Measurements from ENCODE around the gene EEF2KMT. TPM values are rescaled to one million over a fixed set of nuclear protein-coding genes. Genes with fewer than 3 reads are reported as not detected.
"Not testable (repeated sequence)": the region's sequence is repeated elsewhere in the genome, so short reads cannot be mapped to it uniquely, and the experiment has no call there.

Gene EEF2KMT
- total RNA-seq, 1 donor from 2014 or later, result 10.7 TPM

DNA sequence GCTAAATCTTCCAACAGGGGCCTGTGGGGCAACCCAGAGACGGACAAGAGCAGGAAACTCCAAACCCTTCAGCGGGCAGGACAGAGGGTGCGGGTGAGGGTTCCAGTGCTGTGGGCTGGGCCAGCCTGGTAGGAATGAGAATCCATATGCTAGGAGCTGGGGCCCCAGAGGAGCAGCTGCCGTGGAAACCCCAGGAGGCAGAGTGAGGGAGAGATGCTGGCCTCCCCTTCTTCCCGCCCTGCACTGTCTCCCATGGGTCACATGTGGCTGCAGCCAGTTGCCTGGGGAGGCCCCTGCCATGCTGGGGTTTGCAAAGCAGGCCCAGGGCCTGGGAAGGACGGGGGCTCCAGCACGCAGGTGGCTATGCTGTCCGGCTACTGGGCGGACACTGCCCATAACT lies 4.5 kb downstream of the EEF2KMT start:
- H3K27ac Mint-ChIP-seq (ENCODE audit: unreplicated experiment); H3K9me3 Mint-ChIP-seq (ENCODE audit: low read depth); H3K4me3 Mint-ChIP-seq (ENCODE audit: unreplicated experiment); DNase-seq (ENCODE audit: low spot score); H3K36me3 Mint-ChIP-seq (ENCODE audit: low read depth); H3K27me3 Mint-ChIP-seq (ENCODE audit: low read depth): not testable (repeated sequence)
- H3K4me1 Mint-ChIP-seq (ENCODE audit: low read depth), result peaks cover 17% of the 10 kb centered on the region

DNA sequence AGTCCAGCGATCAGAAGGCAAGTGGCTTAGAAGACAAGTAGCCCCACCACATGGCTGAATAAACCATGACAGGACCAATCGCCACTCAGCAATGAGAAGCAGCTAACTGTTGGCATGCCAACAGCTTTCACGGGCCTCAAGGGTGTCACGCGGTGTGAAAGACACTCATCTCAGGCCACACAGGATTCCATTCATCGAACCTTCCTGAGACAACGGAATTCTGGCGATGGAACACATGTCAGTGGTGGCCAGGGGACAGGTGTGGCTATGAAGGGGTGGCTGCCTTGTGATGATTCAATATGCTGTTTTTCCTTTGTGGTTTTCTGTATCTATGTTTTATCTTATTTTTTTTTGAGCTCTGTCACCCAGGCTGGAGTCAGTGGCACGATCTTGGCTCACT lies 7.0 kb downstream of the EEF2KMT start:
- H3K9me3 Mint-ChIP-seq (ENCODE audit: low read depth); H3K27ac Mint-ChIP-seq (ENCODE audit: unreplicated experiment); H3K27me3 Mint-ChIP-seq (ENCODE audit: low read depth); H3K36me3 Mint-ChIP-seq (ENCODE audit: low read depth); H3K4me3 Mint-ChIP-seq (ENCODE audit: unreplicated experiment); H3K4me1 Mint-ChIP-seq (ENCODE audit: low read depth); DNase-seq (ENCODE audit: low spot score): not testable (repeated sequence)

GRCh38 chr16:5089911-5090555 lies 7.6 kb downstream of the EEF2KMT start:
- not testable (repeated sequence) for H3K36me3 Mint-ChIP-seq (ENCODE audit: low read depth)

GRCh38 chr16:5088936-5089335 lies 8.7 kb downstream of the EEF2KMT start:
- H3K4me3 Mint-ChIP-seq (ENCODE audit: unreplicated experiment); H3K27ac Mint-ChIP-seq (ENCODE audit: unreplicated experiment); H3K27me3 Mint-ChIP-seq (ENCODE audit: low read depth); H3K9me3 Mint-ChIP-seq (ENCODE audit: low read depth); H3K4me1 Mint-ChIP-seq (ENCODE audit: low read depth); H3K36me3 Mint-ChIP-seq (ENCODE audit: low read depth); DNase-seq (ENCODE audit: low spot score): not testable (repeated sequence)

More at GRCh38 chr16:5089911-5090555, 7.6 kb downstream of the EEF2KMT start:
- H3K9me3 Mint-ChIP-seq (ENCODE audit: low read depth); H3K4me1 Mint-ChIP-seq (ENCODE audit: low read depth); H3K4me3 Mint-ChIP-seq (ENCODE audit: unreplicated experiment); H3K27ac Mint-ChIP-seq (ENCODE audit: unreplicated experiment); H3K27me3 Mint-ChIP-seq (ENCODE audit: low read depth): not testable (repeated sequence)
- peak; percentile 81 for DNase-seq (ENCODE audit: low spot score)

- not testable (repeated sequence) for H3K4me1 Mint-ChIP-seq (ENCODE audit: low read depth); H3K27me3 Mint-ChIP-seq (ENCODE audit: low read depth); DNase-seq (ENCODE audit: low spot score); H3K27ac Mint-ChIP-seq (ENCODE audit: unreplicated experiment); H3K4me3 Mint-ChIP-seq (ENCODE audit: unreplicated experiment); H3K9me3 Mint-ChIP-seq (ENCODE audit: low read depth)
- peaks cover 11% of the 10 kb centered on the region for H3K36me3 Mint-ChIP-seq (ENCODE audit: low read depth)
These were observed 9.4 kb downstream of the EEF2KMT start for GRCh38 chr16:5088086-5088790.

- not testable (repeated sequence) for H3K27ac Mint-ChIP-seq (ENCODE audit: unreplicated experiment); H3K4me1 Mint-ChIP-seq (ENCODE audit: low read depth); H3K4me3 Mint-ChIP-seq (ENCODE audit: unreplicated experiment); H3K9me3 Mint-ChIP-seq (ENCODE audit: low read depth); H3K27me3 Mint-ChIP-seq (ENCODE audit: low read depth); DNase-seq (ENCODE audit: low spot score)
- H3K36me3 Mint-ChIP-seq (ENCODE audit: low read depth), result peaks cover 13% of the 10 kb centered on the region
These were observed 11.9 kb downstream of the EEF2KMT start for GRCh38 chr16:5085716-5086115.

DNA sequence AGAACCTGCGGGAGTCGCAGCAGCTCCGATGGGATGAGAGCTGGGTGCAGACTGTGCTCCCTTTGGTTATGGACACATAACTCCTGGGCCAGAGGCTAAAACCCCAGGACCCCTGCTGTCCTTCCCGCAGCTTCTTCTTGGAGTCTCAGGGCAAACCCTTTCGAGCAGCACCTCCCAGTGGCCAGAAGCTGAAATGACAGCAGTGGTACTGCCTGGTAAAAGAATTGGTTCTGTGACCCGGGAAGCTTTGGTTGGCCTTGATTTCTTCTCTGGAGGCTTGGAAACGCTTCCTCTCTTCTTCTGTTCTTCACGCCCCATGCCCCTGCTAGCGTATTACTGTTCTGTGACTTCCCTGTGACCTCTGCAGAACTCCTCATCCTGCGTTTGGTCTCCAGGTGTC lies 12.8 kb downstream of the EEF2KMT start:
- not testable (repeated sequence) for H3K4me3 Mint-ChIP-seq (ENCODE audit: unreplicated experiment); H3K27ac Mint-ChIP-seq (ENCODE audit: unreplicated experiment); H3K27me3 Mint-ChIP-seq (ENCODE audit: low read depth); H3K9me3 Mint-ChIP-seq (ENCODE audit: low read depth); H3K4me1 Mint-ChIP-seq (ENCODE audit: low read depth); DNase-seq (ENCODE audit: low spot score)
- peak; percentile 79 for TF ChIP-seq CTCF (IDR thresholded peaks at IDR 0.05)
- peaks cover 12% of the 10 kb centered on the region for H3K36me3 Mint-ChIP-seq (ENCODE audit: low read depth)

GRCh38 chr16:5084099-5084731 lies 13.4 kb downstream of the EEF2KMT start:
- H3K9me3 Mint-ChIP-seq (ENCODE audit: low read depth); H3K27ac Mint-ChIP-seq (ENCODE audit: unreplicated experiment); H3K4me3 Mint-ChIP-seq (ENCODE audit: unreplicated experiment); H3K4me1 Mint-ChIP-seq (ENCODE audit: low read depth); H3K27me3 Mint-ChIP-seq (ENCODE audit: low read depth); DNase-seq (ENCODE audit: low spot score): not testable (repeated sequence)
- peaks cover 14% of the 10 kb centered on the region for H3K36me3 Mint-ChIP-seq (ENCODE audit: low read depth)

GRCh38 chr16:5083646-5084045 lies 13.9 kb downstream of the EEF2KMT start:
- H3K9me3 Mint-ChIP-seq (ENCODE audit: low read depth); H3K4me1 Mint-ChIP-seq (ENCODE audit: low read depth); H3K27ac Mint-ChIP-seq (ENCODE audit: unreplicated experiment); H3K4me3 Mint-ChIP-seq (ENCODE audit: unreplicated experiment); DNase-seq (ENCODE audit: low spot score); H3K27me3 Mint-ChIP-seq (ENCODE audit: low read depth): not testable (repeated sequence)
- H3K36me3 Mint-ChIP-seq (ENCODE audit: low read depth), result peaks cover 12% of the 10 kb centered on the region

DNA sequence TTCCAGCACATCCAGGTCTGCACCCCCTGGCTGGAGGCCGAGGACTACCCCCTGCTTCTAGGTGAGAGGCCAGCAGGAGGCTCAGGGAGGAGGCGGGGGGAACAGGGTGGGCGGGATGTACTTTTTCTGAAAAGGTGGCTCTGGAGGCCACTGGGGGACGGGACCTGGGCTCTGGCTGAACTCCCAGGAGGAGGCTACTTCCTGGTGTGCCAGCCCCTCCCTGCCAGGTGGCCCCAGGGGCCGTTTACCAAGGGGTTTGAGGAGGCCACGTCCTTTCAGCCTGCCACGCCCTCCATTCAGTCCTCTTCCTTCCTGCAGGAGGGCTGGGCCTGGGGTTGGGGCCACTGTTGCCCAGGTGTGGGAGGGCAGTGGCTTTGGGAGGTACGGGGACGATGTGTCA lies 16.6 kb downstream of the EEF2KMT start:
- peaks cover 12% of the 10 kb centered on the region for H3K36me3 Mint-ChIP-seq (ENCODE audit: low read depth)
- H3K4me1 Mint-ChIP-seq (ENCODE audit: low read depth); DNase-seq (ENCODE audit: low spot score); H3K9me3 Mint-ChIP-seq (ENCODE audit: low read depth); H3K27ac Mint-ChIP-seq (ENCODE audit: unreplicated experiment); H3K27me3 Mint-ChIP-seq (ENCODE audit: low read depth); H3K4me3 Mint-ChIP-seq (ENCODE audit: unreplicated experiment): not testable (repeated sequence)

DNA sequence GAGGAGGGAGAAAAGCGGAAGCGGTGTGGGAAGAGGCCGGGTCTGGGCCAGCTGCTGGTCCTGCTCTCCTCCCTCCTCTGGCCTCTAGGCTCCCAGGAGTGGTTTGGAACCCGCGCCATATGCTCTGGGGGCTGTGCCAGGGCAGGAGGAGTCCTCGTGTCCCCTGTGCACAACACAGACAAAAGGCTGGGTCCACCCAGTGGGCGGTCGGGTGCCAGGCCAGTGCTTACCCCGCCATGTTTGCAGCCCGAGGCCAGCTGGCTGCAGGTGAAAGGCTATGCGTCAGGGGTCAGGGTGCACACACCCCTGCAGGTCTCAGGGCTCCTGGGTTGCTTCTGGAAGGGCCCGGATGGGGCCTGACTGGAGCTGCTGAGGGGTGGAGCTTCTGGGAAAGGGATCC lies 17.1 kb downstream of the EEF2KMT start:
- H3K4me1 Mint-ChIP-seq (ENCODE audit: low read depth); H3K27me3 Mint-ChIP-seq (ENCODE audit: low read depth); H3K4me3 Mint-ChIP-seq (ENCODE audit: unreplicated experiment); H3K27ac Mint-ChIP-seq (ENCODE audit: unreplicated experiment); DNase-seq (ENCODE audit: low spot score); H3K9me3 Mint-ChIP-seq (ENCODE audit: low read depth): not testable (repeated sequence)
- H3K36me3 Mint-ChIP-seq (ENCODE audit: low read depth), result peaks cover 14% of the 10 kb centered on the region

Data from chondrocyte (in vitro differentiated cells).